CD4-positive, alpha-beta memory T cell (primary cell): Measurements from ENCODE around the gene RAPGEFL1. TPM values are rescaled to one million over a fixed set of nuclear protein-coding genes. Genes with fewer than 3 reads are reported as not detected.
"Not testable (repeated sequence)": the region's sequence is repeated elsewhere in the genome, so short reads cannot be mapped to it uniquely, and the experiment has no call there.

Source experiments
- CTCF ChIA-PET: fragments of 350-600 bp; sonication (Branson Sonifier 250); formaldehyde crosslinking; loops from one replicate; lab custom pipeline; 2021; ENCODE audit warnings: inconsistent platforms; ENCODE audit not compliant: partially characterized antibody; lab: Charles Lee
- POLR2A ChIA-PET: fragments of 350-600 bp; sonication (Branson Sonifier 250); formaldehyde crosslinking; loops from one replicate; lab custom pipeline; 2021; ENCODE audit not compliant: partially characterized antibody; lab: Charles Lee
- DNase-seq, 5 donors: peaks; one replicate each; pipeline versions ENCODE4 v3.0.0 to v3.0.0-alpha.2; 2020 to 2022; ENCODE audit warnings: mixed read lengths in 1 of 5
- H3K27ac ChIP-seq: one replicate; pipeline ENCODE4 v1.7.0; 2013; ENCODE audit warnings: low read depth, low read length
- H3K27me3 ChIP-seq: 2 replicates; pipeline ENCODE4 v1.7.0; 2013; ENCODE audit warnings: mild to moderate bottlenecking, low read length, moderate library complexity; ENCODE audit not compliant: insufficient read depth
- H3K36me3 ChIP-seq: 2 replicates; pipeline ENCODE4 v1.7.0; 2013; ENCODE audit warnings: mild to moderate bottlenecking, low read length, moderate library complexity; ENCODE audit not compliant: insufficient read depth
- H3K4me1 ChIP-seq: 2 replicates; pipeline ENCODE4 v1.7.0; 2013; ENCODE audit warnings: mild to moderate bottlenecking, low read length, moderate library complexity; ENCODE audit not compliant: insufficient read depth
- H3K4me3 ChIP-seq, 2 donors: one replicate each; pipeline ENCODE4 v1.7.0; 2013; ENCODE audit warnings: low read length in 2 of 2, mild to moderate bottlenecking in 1 of 2
- H3K9me3 ChIP-seq, 2 donors: one replicate each; pipeline ENCODE4 v1.7.0; 2013; ENCODE audit warnings: low read length in 2 of 2, control low read depth in 1 of 2; ENCODE audit not compliant: control insufficient read depth in 1 of 2
- H3K27ac Mint-ChIP-seq, 7 donors: one replicate each; pipeline ENCODE4 v1.8.0; 2020 to 2021; ENCODE audit warnings: mixed read lengths in 7 of 7, mild to moderate bottlenecking in 6 of 7, inconsistent platforms in 3 of 7, moderate library complexity in 3 of 7
- H3K27me3 Mint-ChIP-seq, 2 donors: one replicate each; pipeline ENCODE4 v1.8.0; 2020 to 2021; ENCODE audit warnings: mixed read lengths in 2 of 2
- H3K36me3 Mint-ChIP-seq, 2 donors: one replicate each; pipeline ENCODE4 v1.8.0; 2020 to 2021; ENCODE audit warnings: mixed read lengths in 2 of 2, inconsistent platforms in 1 of 2, mild to moderate bottlenecking in 1 of 2
- H3K4me1 Mint-ChIP-seq, 4 donors: one replicate each; pipeline ENCODE4 v1.8.0; 2020 to 2021; ENCODE audit warnings: mixed read lengths in 4 of 4, mild to moderate bottlenecking in 1 of 4
- H3K4me3 Mint-ChIP-seq, 8 donors: one replicate each; pipeline ENCODE4 v1.8.0; 2020 to 2021; ENCODE audit warnings: mixed read lengths in 8 of 8, mild to moderate bottlenecking in 7 of 8, moderate library complexity in 6 of 8, inconsistent platforms in 3 of 8
- H3K9me3 Mint-ChIP-seq, 8 donors: one replicate each; pipeline ENCODE4 v1.8.0; 2020 to 2021; ENCODE audit warnings: mixed read lengths in 8 of 8, mild to moderate bottlenecking in 5 of 8, inconsistent platforms in 3 of 8, moderate library complexity in 1 of 8
- intact Hi-C: fragments of 100-400 bp; cut with micrococcal nuclease; formaldehyde crosslinking; loops from one replicate; pipeline ENCODE4 v1.15.1; 2023
- polyA plus RNA-seq, 2 donors: library from polyadenylated mRNA; unstranded; fragments of 300-500 nt; fragmentation: Illumina TruSeq; gene quantifications; one replicate each; pipeline ENCODE4 v1.2.3, GENCODE V29; 2021
- total RNA-seq, 2 experiments: library from RNA; stranded (reverse); gene quantifications; one replicate each; pipeline ENCODE4 v1.2.3, GENCODE V29; 2021

Gene RAPGEFL1
- total and polyA plus RNA-seq, 4 experiments from 2014 or later = 0.13 to 6.5 (median 5.4) TPM; not detected in 1

- H3K9me3 Mint-ChIP-seq, DNase-seq, H3K9me3 ChIP-seq, intact Hi-C loops, H3K4me3 Mint-ChIP-seq, H3K27me3 ChIP-seq, H3K27me3 Mint-ChIP-seq, H3K4me3 ChIP-seq, H3K27ac ChIP-seq: not testable (repeated sequence)
- H3K27ac Mint-ChIP-seq = peak overlapping the region in 1 of 7 donors; percentile 24
- ChIA-PET POLR2A (interaction anchor here (1.5 to 4.3 kb wide), 2 partner anchors 30 to 45 kb away, joined by 7 to 70 read pairs; partner anchors contain the start of gene NR1D1), CTCF (interaction anchor here (0.9 to 1.5 kb wide), 7 partner anchors 9 to 88 kb away, joined by 3 to 5 read pairs (median 3); no protein-coding TSS in a partner anchor)
- peaks cover 18% of the 10 kb centered on the region for H3K36me3 ChIP-seq
- peaks cover 33 to 56% (median 46%) of the 10 kb centered on the region in 4 donors for H3K4me1 Mint-ChIP-seq
- H3K36me3 Mint-ChIP-seq = peaks cover 26 to 46% of the 10 kb centered on the region in 2 donors
- H3K4me1 ChIP-seq = peaks cover 38% of the 10 kb centered on the region
Observed at GRCh38 chr17:40143166-40143565, 34.1 kb upstream of the RAPGEFL1 start.

GRCh38 chr17:40145476-40145875 is 31.8 kb upstream of the RAPGEFL1 start:
- H3K27ac Mint-ChIP-seq = peak overlapping the region in 2 of 7 donors; percentile 73 to 83
- H3K4me1 Mint-ChIP-seq = peaks cover 37 to 59% (median 46%) of the 10 kb centered on the region in 4 donors
- H3K9me3 Mint-ChIP-seq = peaks cover 0 to under 1% (median 0%) of the 10 kb centered on the region in 8 donors
- H3K4me3 Mint-ChIP-seq = no peak overlapping the region
- Histone ChIP-seq H3K27ac (no peak overlapping the region), H3K27me3 (no peaks in the 10 kb centered on the region), H3K36me3 (peaks cover 34% of the 10 kb centered on the region), H3K4me1 (peaks cover 43% of the 10 kb centered on the region), H3K9me3 (no peaks in the 10 kb centered on the region), H3K4me3 (no peak overlapping the region)
- DNase-seq = no peak
- POLR2A ChIA-PET = interaction anchor here (0.7 to 1.6 kb wide), 4 partner anchors 11 to 32 kb away, joined by 3 to 4 read pairs (median 4); no protein-coding TSS in a partner anchor
- peaks cover 44 to 55% of the 10 kb centered on the region in 2 donors for H3K36me3 Mint-ChIP-seq
- no peaks in the 10 kb centered on the region for H3K27me3 Mint-ChIP-seq
- CTCF ChIA-PET = interaction anchor here (0.9 to 4.3 kb wide), 4 partner anchors 23 to 477 kb away, joined by 3 to 22 read pairs (median 3); no protein-coding TSS in a partner anchor
- intact Hi-C loops = no loop called here

GRCh38 chr17:40148527-40148926 is 28.7 kb upstream of the RAPGEFL1 start:
- POLR2A ChIA-PET = interaction anchor here (0.6 to 6.0 kb wide), 4 partner anchors 8 to 36 kb away, joined by 3 to 28 read pairs (median 3); partner anchors contain the start of gene CASC3
- Mint-ChIP-seq H3K4me1 (peaks cover 29 to 53% (median 36%) of the 10 kb centered on the region in 4 donors), H3K27me3 (no peaks in the 10 kb centered on the region), H3K4me3 (peak overlapping the region in 1 of 8 donors; percentile 40), H3K9me3 (no peaks in the 10 kb centered on the region), H3K36me3 (peaks cover 47 to 55% of the 10 kb centered on the region in 2 donors), H3K27ac (peak overlapping the region in 4 of 7 donors; percentile 8 to 94 (median 60))
- Histone ChIP-seq H3K36me3 (peaks cover 35% of the 10 kb centered on the region), H3K4me1 (peaks cover 31% of the 10 kb centered on the region), H3K27ac (no peak overlapping the region), H3K9me3 (no peaks in the 10 kb centered on the region), H3K27me3 (no peaks in the 10 kb centered on the region), H3K4me3 (no peak overlapping the region)
- DNase-seq = no peak
- intact Hi-C loops = no loop called here
- CTCF ChIA-PET = interaction anchor here (1.2 to 5.0 kb wide), 6 partner anchors 18 to 38 kb away, joined by 3 to 23 read pairs (median 4); no protein-coding TSS in a partner anchor

- Histone ChIP-seq H3K27ac (no peak overlapping the region), H3K4me1 (peaks cover 31% of the 10 kb centered on the region), H3K36me3 (peaks cover 38% of the 10 kb centered on the region), H3K27me3 (no peaks in the 10 kb centered on the region), H3K4me3 (no peak overlapping the region), H3K9me3 (no peaks in the 10 kb centered on the region)
- intact Hi-C loops = no loop called here
- no peaks in the 10 kb centered on the region for H3K27me3 Mint-ChIP-seq
- no peak for DNase-seq
- H3K4me3 Mint-ChIP-seq = peak overlapping the region in 2 of 8 donors; percentile 13 to 30
- POLR2A ChIA-PET = interaction anchor here (0.9 to 6.0 kb wide), 3 partner anchors 10 to 50 kb away, joined by 3 to 28 read pairs (median 3); partner anchors contain the start of genes CASC3 and NR1D1
- CTCF ChIA-PET = interaction anchor here (3.0 to 8.9 kb wide), 3 partner anchors 11 to 37 kb away, joined by 12 to 63 read pairs (median 23); partner anchors contain the start of gene CASC3
- no peaks in the 10 kb centered on the region for H3K9me3 Mint-ChIP-seq
- H3K36me3 Mint-ChIP-seq = peaks cover 48 to 65% of the 10 kb centered on the region in 2 donors
- peaks cover 33 to 57% (median 45%) of the 10 kb centered on the region in 4 donors for H3K4me1 Mint-ChIP-seq
- peak overlapping the region in 6 of 7 donors; percentile 2 to 88 (median 46) for H3K27ac Mint-ChIP-seq
Observed at GRCh38 chr17:40150276-40150675, 27.0 kb upstream of the RAPGEFL1 start.

- POLR2A ChIA-PET = interaction anchor here (1.2 to 6.0 kb wide), 3 partner anchors 11 to 89 kb away, joined by 3 to 28 read pairs (median 3); partner anchors contain the start of gene CASC3
Observed at GRCh38 chr17:40151414-40151963, 25.8 kb upstream of the RAPGEFL1 start.

GRCh38 chr17:40153603-40154236 is 23.6 kb upstream of the RAPGEFL1 start:
- Mint-ChIP-seq H3K4me1 (peaks cover 25 to 54% (median 38%) of the 10 kb centered on the region in 4 donors), H3K27ac (peak overlapping the region; percentile 14 to 85 (median 41)), H3K9me3 (no peaks in the 10 kb centered on the region), H3K4me3 (no peak overlapping the region), H3K36me3 (peaks cover 31 to 55% of the 10 kb centered on the region in 2 donors), H3K27me3 (no peaks in the 10 kb centered on the region)
- H3K36me3 ChIP-seq = peaks cover 24% of the 10 kb centered on the region
- no peak overlapping the region for H3K4me3 ChIP-seq
- H3K27ac ChIP-seq = no peak overlapping the region
- no peaks in the 10 kb centered on the region for H3K9me3 ChIP-seq
- ChIA-PET CTCF (interaction anchor here (1.9 to 8.9 kb wide), 3 partner anchors 11 to 41 kb away, joined by 5 to 63 read pairs (median 19); no protein-coding TSS in a partner anchor), POLR2A (interaction anchor here (6.0 kb wide), 1 partner anchor 14 kb away, joined by 28 read pairs; the partner anchor contains the start of gene CASC3)
- DNase-seq = no peak
- peaks cover 21% of the 10 kb centered on the region for H3K4me1 ChIP-seq
- intact Hi-C loops = no loop called here
- H3K27me3 ChIP-seq = no peaks in the 10 kb centered on the region

More at GRCh38 chr17:40151414-40151963, 25.8 kb upstream of the RAPGEFL1 start:
- Mint-ChIP-seq H3K36me3 (peaks cover 45 to 66% of the 10 kb centered on the region in 2 donors), H3K27ac (peak overlapping the region in 2 of 7 donors; percentile 43 to 76), H3K4me1 (peaks cover 35 to 59% (median 45%) of the 10 kb centered on the region in 4 donors), H3K27me3 (no peaks in the 10 kb centered on the region), H3K9me3 (no peaks in the 10 kb centered on the region), H3K4me3 (no peak overlapping the region)
- H3K27ac ChIP-seq = no peak overlapping the region
- H3K4me1 ChIP-seq = peaks cover 31% of the 10 kb centered on the region
- CTCF ChIA-PET = interaction anchor here (0.9 to 8.9 kb wide), 7 partner anchors 12 to 124 kb away, joined by 3 to 63 read pairs (median 4); partner anchors contain the start of gene CASC3
- no peak overlapping the region for H3K4me3 ChIP-seq
- peaks cover 38% of the 10 kb centered on the region for H3K36me3 ChIP-seq
- no peak for DNase-seq
- H3K27me3 ChIP-seq = no peaks in the 10 kb centered on the region
- H3K9me3 ChIP-seq = no peaks in the 10 kb centered on the region
- intact Hi-C loops = no loop called here
